Kidney tubule cell (primary cell): Measurements from ENCODE around the gene ACOT13.
"Not testable (repeated sequence)": the region's sequence is repeated elsewhere in the genome, so short reads cannot be mapped to it uniquely, and the experiment has no call there.

ENCODE experiments used
- DNase-seq: peaks from one replicate; pipeline ENCODE4 v3.0.0-alpha.2; 2018; ENCODE audit warnings: low spot score

ACOT13 gene

DNA sequence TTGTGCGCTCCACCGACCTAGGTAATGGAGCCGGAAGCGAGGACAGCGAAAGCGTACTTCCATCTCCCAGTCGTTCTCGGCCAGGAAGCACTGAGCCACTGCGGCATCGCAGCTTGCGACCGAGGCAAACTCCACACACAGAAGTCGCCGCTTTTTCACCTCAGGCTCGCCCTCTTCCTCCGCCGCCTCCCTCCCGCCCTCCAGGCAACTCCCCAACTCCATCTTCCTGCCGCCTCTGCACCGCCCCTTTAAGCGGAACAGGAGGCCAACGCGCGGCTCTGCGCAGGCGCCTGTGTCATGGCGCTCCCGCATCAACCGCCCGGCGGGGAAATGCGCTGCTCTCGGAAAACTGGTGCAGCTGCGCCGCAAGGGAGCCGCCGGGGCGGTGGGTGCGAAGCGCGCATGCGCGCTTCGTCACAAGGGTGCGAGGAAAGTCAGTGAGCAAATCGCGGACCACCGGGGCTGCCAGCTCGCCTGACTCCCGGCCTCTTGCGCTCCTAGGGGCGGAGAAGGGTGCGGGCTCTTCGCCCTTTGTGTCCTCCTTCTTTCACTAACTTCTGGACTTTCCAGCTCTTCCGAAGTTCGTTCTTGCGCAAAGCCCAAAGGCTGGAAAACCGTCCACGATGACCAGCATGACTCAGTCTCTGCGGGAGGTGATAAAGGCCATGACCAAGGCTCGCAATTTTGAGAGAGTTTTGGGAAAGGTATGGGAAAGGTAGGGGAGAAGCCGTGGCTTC lies at the start of gene ACOT13, which contains the start of gene TDP2:
Gene ACOT13, plus strand, starts transcription at position 437 of the 737 bp plus-strand sequence. Its CDS starts 187 bp downstream, at position 624.
Gene TDP2, minus strand, starts transcription at position 259 of the 737 bp plus-strand sequence. Its CDS starts 37 bp downstream, at position 222.
- peak; percentile 98 for DNase-seq

DNA sequence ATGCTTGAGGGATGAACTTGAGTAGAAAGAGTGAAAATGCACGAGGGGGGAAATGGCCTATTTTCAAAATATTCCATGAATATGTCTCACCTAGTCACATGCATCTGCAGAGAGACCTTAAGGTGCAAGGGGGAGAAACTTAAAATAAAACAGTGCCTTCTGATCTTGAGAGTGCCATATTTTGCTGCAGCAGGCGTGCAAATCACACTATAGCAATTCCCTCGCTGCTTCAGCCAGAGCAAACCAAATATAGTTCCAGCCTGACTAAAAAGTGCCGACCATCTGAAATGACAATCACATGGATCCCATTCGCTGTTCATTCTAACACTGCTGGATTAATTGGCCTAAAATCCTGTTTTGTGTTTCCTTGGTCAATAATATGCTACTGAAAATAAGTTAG lies 47.2 kb upstream of the ACOT13 start:
- no peak for DNase-seq

DNA sequence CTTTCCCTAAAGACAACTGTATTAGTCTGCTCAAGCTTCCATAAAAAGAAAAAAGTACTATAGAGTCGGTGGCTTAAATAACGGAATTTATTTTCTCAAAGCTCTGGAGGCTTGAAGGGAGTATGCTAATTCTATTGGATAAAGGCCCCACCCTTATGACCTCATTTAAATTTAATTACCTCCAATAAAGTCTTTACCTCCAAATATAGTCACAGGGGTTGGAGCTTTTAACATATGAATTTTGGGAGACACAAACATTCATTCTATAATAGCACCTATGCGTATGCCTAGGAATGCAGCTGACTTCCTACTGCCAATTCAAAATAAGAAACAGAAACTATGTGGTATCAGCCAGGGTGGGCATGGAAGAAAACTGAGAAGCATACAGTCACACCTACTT lies 46.2 kb upstream of the ACOT13 start:
- no peak for DNase-seq

DNA sequence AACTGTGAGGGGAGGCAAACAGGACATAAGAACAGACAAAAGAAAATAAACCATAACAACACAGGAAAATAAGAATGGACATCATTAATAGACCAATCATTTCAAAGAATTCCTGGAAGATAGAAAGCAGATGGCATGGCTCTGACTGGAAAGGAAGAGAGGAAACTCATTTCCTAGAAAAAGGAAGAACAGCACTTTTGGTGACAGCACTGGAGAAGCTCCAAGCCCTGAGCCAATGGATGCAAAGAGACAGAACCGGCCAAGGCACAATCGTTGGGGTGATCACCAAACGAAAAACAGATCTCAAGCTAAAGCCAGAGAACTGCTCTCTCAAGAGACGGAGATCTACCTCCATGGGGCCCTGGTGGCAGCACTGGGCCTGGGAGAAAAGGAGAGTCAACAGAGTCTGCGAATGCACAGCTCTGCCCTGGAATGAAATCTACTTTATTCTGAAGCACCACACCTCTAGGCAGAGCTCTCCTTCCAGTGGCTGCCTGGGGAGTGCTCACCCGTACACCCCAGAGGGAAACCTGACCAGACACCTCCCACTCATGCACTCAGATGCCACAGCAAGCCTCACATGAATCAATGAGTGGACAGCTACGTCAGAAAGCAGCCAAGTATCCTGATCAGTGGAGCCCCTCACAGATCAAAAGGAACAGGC lies 45.1 kb upstream of the ACOT13 start:
- no peak for DNase-seq

DNA sequence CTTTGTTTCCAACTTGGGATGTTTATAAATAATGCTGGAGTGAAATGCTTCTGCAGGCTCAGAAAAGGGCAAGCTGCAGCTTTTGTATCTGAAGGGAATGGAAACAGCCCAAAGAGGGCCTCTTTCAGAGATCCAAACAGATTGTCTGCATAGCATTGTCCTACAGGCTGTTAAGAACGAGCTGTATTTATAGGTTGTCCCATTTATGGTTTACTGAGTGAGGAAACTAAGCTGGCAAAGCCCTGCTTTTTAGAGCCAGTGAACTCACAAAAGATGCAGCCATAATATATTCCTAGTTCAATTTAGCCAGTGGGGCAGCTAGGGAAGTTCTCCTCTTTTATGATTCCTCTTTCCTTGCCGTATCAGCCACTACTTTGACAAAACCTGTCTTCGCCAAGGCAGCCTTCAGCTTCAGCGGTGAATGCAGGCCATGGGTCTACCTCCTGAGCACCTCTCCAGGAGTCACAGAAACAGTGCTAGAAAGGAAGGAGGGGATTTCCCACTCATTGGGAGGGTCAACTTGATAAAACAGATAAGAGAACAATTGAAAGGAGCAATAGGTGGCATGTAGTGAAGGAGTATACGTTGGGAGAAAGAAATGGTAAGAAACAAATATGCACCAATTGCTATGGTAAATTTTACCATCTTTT lies 35.9 kb upstream of the ACOT13 start:
- no peak for DNase-seq

DNA sequence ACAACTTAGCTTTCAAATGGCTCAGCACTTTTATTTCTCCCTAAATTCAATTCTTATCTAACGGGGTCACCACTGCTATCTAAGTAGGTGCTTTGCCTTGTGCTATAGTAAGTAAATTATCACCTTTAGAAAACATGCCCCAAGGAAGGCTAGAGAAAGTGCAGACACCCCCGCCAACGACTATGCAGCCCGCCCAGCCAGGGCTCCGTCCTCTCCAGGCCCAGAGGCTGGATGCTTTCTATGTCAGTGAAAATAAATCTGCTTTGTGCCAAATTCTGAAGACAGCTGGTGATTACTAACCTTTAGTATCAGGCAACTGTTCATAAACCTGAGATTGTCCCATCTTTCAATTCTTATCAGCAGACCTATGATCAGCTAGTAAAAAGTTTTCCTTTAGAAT lies 35.2 kb upstream of the ACOT13 start:
- no peak for DNase-seq

DNA sequence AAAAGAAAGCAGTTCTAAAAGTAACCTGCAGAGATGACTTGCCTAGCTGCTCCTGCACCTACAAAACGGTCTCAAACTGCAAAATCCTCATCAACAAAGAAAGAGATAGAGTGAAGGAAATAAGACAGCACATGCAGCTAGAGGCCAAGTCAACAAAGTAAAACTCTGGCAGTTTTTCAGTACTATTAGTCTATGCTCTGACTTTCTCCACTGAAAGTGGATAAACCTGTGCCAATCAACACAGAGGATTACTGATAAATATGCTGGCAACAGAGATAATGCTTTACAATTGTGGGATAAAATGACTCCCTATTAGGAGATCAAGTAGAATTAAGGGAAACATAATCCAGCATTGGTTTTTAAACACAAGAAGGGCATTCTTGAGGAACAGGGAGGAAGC lies 34.3 kb upstream of the ACOT13 start:
- no peak for DNase-seq

DNA sequence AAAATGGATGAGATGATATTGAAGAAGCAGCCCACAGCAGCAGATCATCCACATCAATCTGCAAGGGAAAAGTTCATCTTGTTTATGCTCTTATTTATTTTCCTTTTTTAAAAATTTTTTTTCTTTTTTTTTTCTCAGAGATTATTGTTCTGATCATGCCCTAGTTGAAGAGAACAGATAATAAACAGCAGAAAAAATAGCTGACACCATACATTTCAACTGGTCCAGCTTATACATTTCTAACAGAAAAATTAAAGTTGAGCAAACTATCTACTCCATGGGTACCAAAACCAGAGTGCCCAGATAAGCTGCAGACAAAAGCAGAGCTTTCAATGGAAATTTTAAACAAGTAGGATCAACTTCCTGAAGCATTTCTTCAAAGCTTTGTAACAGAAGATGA lies 30.2 kb upstream of the ACOT13 start:
- no peak for DNase-seq

DNA sequence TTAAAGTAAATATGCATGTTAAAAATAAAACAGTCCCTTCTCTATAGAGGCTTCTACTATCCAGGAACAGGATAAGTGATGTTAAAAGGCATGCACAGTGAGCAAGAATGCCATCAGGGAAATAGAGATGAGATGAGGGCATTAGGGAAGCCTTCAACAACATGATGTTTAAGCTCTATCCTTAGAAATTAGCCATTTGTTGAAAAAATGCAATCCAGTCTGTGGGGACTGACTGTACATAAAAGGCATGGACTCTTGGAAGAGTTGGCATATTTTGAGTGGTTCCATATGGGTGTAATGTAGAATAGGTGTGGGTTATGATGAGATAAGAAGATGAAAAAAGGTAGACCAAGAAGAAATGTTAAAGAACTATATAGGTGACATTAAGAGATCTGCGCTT lies 26.7 kb upstream of the ACOT13 start:
- DNase-seq, result no peak

DNA sequence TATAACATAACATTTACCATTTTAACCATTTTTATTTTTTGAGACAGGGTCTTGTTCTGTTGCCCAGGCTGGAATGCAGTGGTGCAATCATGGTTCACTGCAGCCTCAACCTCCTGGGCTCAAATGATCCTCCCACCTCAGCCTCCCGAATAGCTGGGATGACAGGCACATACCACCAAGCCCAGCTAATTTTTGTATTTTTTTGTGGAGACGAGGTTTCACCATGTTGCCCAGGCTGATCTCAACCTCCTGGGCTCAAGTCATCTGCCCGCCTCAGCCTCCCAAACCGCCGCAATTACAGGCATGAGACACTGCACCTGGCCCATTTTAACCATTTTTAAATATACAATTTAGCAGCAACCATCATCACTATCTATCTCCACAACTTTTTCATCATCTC lies 26.2 kb upstream of the ACOT13 start:
- not testable (repeated sequence) for DNase-seq

DNA sequence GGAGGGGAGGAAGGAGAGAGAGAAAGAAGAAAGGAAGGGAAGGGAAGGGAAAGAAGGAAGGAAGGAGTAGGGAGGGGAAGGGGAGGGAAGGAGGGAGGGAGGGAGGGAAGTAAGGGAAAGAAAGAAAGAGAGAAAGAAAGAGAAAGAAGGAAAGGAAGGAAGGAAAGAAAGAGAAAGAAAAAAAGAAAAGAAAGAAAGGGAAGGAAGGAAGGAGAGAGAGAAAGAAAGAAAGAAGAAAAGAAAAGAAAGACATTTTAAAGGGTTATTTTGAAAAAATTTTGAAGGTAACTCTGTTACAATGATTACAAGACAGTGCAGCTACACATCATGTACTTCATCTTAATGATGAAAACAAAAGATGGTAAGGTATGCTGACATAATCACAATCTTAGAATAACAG lies 24.8 kb upstream of the ACOT13 start:
- DNase-seq, result no peak

DNA sequence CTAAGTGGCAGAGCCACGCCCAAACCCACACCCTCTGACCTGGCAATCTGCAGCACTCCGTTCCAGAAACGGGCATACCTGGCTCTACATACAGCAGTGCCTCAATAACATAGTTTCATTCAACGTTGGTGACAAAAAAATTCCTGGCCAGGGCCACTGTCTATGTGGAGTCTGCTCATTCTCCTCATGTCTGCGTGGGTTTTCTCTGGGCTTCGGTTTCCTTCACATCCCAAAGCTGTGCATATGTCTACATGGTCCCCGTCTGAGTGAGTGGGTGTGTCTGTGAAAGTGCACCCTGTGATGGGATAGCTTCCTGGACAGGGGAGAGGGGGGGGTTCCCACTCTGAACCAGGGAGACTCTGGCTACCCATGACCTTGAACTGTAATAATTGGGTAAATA lies 23.0 kb upstream of the ACOT13 start:
- no peak for DNase-seq

DNA sequence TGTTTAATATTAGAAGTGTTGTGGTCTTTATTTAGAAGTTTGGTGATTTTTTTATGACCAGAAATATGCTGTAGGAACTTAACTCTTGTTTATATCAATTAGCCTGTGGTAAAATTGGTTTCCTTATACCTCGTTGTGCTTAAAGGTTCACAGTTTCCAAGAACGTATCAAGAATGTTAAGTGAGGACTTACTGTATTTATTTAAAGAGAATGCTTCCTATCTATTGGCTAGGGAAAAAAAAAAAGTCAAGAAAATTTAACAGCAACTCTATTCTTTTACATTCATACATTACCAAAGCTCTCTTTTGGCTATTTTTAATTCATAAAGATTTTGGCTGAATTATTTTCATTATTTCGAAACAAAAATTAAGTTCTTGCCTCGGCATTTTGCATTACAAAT lies 22.5 kb upstream of the ACOT13 start:
- no peak for DNase-seq

DNA sequence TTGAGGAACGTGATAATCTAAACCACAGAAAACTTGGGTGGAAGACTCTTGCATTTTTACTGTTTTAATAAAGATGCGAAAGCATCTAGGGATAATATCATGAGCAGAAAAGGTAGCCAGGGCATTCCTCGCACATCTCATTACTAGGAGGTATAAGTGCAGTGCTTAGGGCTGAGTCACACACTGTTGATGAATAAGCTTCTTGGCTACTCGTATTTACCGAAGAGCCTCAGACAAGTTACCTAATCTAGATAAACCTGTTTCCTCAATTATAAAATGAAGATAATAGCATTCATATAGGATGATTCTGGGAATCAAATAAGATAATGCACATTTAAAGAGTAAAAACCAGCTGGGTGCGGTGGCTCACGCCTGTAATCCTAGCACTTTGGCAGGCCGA lies 20.1 kb upstream of the ACOT13 start:
- DNase-seq, result peak; percentile 75

DNA sequence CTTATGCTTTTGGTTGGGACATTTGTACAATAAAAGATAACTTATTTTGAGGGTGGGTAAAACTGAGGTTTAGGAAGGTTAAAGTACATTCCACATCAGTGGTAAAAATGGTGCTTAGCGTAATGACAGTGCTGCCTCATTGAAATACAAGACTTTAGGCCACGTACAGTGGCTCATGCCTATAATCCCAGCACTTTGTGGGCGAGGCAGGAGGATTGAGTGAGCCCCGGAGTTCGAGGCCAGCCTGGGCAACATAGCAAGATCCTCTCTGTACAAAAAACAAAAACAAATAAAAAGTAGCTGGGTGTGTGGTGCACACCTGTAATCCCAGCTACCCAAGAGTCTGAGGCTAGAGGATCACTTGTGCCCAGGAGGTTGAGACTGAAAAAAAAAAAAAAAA lies 18.6 kb upstream of the ACOT13 start:
- DNase-seq, result no peak

DNA sequence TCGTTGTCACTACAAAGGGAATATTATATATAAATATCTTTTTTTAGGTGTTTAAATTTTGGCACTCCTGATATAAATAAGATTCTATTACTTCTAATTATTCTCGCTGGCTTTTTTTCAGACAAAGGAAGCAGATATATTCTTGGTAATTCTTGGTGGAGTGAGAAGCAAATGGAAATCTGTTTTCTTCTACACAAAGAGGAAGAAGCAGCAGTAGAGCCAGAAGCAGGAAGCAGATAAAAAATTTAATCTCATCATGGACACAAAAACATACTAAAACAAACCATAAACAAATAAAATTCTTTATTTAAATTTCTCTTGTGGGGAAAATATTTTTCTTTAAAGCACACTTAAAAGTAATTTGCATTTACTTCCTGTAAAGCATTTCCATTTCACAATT lies 17.2 kb upstream of the ACOT13 start:
- DNase-seq, result no peak

DNA sequence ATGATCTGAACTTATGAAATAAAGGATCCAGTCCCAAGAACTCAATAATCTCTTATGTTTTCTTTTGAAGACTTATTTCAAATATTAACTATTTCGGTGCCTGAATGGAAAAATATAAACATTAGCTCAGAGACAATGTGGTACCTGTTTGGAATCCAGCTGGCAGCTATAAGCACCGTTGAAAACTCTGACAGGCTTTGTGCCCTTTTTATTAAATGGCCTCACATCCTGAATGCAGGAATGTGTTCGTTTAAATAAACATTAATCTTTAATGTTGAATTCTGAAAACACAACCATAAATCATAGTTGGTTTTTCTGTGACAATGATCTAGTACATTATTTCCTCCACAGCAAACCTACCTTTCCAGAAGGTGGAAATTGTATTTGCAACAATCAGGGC lies 16.5 kb upstream of the ACOT13 start:
- DNase-seq, result no peak

DNA sequence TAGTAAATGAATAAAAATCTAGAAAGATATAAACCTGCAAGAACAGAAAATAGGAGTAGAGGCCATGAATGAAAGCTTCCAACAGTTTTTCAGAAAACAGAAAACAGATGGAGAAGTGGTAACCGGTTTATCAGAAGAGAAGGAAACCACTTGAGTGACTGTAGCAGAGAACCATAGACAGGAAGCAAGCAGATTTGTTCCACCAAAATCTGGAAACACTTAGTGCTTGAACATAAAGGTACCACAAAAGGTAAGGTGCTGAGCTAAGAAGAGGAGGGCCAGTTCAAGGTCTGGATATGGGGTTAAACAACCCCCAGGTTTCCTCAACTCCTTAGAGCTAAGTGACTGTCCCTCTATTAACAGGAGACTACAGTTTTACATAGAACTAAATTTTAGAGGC lies 11.7 kb upstream of the ACOT13 start:
- DNase-seq, result no peak

DNA sequence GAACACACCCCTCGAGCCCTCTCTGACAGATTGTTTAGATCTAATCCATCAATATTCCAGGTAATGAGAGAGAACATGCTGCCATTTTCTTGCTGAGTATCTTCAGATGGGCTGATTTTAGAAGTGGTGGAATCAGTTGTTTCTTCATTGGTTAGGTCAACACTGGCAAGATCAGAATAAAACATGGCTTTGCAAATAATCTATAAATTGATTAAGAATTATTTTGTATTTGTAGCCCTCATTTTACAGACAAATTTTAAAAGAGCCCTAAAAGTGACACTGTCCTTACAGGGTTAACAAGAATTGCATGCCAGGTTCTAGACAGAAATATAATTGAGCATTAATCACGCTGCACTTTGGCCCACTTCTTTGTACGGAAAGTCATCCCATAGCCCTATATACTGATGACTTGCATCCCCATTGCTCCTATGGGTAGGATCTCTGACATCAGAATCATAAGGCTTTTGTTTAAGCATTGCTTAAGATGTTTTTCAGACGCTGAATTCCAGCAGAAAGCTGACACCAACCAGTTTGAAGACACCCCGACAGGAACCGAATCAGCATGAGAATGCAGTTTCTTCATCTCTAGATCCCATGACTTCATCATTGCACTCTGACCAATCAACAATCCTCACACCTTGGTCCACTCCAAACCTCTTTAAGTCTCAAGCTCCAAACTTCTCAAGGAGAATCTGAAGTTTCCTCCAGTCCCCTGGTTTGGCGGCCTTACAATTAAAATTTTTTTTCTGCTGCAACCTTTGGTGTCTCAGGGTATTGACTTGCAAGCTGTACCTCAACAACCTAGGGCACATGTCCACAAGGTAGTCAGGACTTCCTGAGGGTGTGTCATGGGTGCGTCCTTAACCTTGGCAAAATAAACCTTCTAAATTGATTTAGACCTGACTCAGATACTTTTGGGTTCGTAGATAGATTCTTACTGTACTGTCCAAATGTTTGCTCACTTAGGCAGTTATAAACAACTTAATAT lies 8.0 kb upstream of the ACOT13 start:
- no peak for DNase-seq

DNA sequence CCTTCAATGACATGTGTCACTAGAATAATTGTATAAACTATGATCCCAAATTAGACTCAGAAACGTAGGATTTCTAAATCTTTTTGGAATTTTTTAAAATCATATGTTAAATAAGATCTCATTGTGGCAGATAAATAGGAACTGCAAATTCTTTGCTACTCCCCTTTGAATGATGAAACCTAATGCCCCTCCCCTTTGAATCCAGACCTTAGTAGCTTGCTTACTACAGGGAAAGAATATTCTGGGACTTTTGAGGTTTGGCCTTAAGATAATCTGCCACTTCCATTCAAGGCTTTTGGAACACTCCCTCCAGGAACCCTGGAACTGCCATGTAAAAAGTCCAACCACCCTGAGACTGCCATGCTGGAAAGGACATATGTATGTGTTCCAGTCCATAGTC lies 7.3 kb upstream of the ACOT13 start:
- DNase-seq, result no peak

DNA sequence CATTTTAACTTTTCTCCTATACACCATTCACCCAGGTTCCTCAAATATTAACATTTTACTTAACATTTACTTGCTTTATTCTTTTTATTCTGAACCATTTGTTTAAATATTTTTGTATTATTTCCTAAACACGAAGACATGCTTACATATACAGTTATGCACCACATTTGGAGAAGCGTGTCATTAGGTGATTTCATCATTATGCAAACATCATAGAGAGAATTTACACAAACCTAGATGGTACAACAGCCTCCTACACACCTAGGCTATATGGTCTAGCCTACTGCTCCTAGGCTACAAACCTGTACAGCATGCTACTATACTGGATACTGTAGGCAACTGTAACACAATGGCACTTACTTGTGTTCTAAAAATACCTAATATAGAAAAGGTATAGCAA lies 6.8 kb upstream of the ACOT13 start:
- no peak for DNase-seq

DNA sequence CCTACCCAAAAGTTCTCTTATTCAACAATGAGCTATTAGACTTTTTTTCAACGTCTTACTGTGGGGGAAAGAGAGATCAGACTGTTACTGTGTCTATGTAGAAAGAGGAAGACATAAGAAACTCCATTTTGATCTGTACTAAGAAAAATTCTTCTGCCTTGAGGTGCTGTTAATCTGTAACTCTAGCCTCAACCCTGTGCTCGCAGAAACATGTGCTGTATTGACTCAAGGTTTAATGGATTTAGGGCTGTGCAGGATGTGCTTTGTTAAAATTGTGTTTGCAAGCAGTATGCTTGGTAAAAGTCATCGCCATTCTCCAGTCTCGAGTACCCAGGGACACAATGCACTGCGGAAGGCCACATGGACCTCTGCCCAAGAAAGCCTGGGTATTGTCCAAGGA lies 5.1 kb upstream of the ACOT13 start:
- DNase-seq, result not testable (repeated sequence)
